SK-N-MC (cell line): ENCODE measurements around the gene GPR83.

ENCODE experiments used
- EZH2 ChIP-seq: fragments of 200-600 bp; sonication (generic); IDR thresholded peaks from one replicate; pipeline ENCODE4 v1.6.1; 2017; ENCODE audit warnings: antibody characterized with exemption
- FOXP2 ChIP-seq: optimal IDR thresholded peaks from 2 replicates; pipeline ENCODE3; 2011; ENCODE audit warnings: mild to moderate bottlenecking, moderate library complexity; ENCODE audit not compliant: insufficient read depth; ENCODE audit errors: extremely low read length, control extremely low read depth
- POLR2AphosphoS5 ChIP-seq: IDR thresholded peaks from 2 replicates; pipeline ENCODE4 v1.6.1; 2012; ENCODE audit warnings: mild to moderate bottlenecking, low read depth, low read length, borderline replicate concordance

DNA sequence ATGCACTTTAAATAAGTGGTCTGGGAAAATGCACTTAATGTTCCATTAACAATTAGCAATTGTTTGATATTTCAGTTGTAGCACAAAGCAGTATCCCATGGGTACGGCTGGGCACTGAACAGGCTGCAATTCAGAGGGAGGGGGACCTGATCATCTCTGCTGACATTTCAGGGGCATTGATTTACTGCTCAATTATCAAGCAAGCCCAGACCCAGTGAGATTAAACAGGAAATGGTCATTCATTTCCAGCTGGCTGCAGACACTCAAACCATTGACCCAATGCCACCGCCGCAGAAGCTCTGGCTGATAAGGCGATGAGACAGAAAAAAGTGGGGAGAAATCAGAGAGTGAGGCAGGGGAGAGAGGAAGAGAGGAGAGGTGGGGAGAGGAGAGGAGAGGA lies 1.2 kb downstream of the GPR83 start:
- TF ChIP-seq EZH2 (no peak), POLR2AphosphoS5 (no peak), FOXP2 (no peak)
